Measurements from ENCODE around the gene TRAM2. TPM values are rescaled to one million over a fixed set of nuclear protein-coding genes. Genes with fewer than 3 reads are reported as not detected.

Gene TRAM2
- total RNA-seq, 1 experiment from 2014 or later = 21.3 TPM

DNA sequence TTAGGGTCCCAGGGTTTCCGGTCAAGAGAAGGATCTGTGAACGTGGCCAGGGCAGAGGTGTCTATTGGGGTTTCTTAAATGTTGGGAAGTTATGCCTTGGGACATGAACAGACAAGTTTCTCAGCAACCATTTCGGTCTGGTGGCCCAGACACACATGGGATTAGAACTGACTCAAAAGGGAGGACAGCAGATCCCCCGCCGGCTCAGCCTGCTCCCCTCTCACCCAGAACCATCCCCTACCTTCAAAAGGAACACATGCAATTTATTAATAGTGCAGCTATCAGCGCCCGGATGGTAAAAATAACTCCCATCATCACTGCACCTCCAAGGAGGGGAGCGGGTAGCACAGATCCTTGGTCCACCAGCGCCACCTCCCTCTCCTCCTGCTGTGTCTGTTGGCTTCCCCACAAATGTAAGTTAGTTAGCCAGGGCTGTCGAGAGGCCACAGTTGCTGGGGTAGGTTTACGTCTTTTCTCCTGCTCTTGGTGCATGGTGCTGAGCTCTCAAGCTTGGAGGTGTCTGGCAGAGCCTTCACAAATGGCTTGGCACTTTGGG lies 77.1 kb downstream of the TRAM2 start (continued):
- TF ChIP-seq CTCF (IDR thresholded peaks at IDR 0.05 in 2 of 3, conservative IDR thresholded peaks at IDR 0.05 in 1 of 3; ENCODE audit: borderline replicate concordance in 1 of 3, insufficient read depth in 1 of 3, low read depth in 2 of 3, low read length in 2 of 3) (no peak), RAD21 (IDR thresholded peaks at IDR 0.05; ENCODE audit: low read depth) (no peak), SIN3A (IDR thresholded peaks at IDR 0.05; ENCODE audit: low read depth) (no peak)
- TF ChIP-seq, protein P1, sequence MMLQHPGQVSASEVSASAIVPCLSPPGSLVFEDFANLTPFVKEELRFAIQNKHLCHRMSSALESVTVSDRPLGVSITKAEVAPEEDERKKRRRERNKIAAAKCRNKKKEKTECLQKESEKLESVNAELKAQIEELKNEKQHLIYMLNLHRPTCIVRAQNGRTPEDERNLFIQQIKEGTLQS (IDR thresholded peaks at IDR 0.05) = no peak

GRCh38 chr6:52499026-52499425 lies 77.8 kb downstream of the TRAM2 start:
- H3K36me3 ChIP-seq (ENCODE audit: control insufficient read depth in 1 of 2, insufficient read depth in 2 of 2, low read length in 2 of 2) = peaks cover 3 to 8% of the 10 kb centered on the region in 2 experiments; a peak in 2 of 4 replicates
- H3K4me3 ChIP-seq (replicated peaks in 1 of 2; ENCODE audit: low read depth in 1 of 2, low read length in 2 of 2) = no peak overlapping the region
- TF ChIP-seq ZFX (IDR thresholded peaks at IDR 0.05) = no peak
- TF ChIP-seq EZH2 (IDR thresholded peaks at IDR 0.05) = no peak
- no peak for TF ChIP-seq CEBPB (IDR thresholded peaks at IDR 0.05; ENCODE audit: low read depth)
- TF ChIP-seq SP1 (IDR thresholded peaks at IDR 0.05; ENCODE audit: low read depth) = no peak
- H3K4me1 ChIP-seq (ENCODE audit: control insufficient read depth in 1 of 2, insufficient read depth in 2 of 2, low read length in 2 of 2) = peaks cover 13 to 17% of the 10 kb centered on the region in 2 experiments
- no peak overlapping the region for H3K27ac ChIP-seq (ENCODE audit: low read depth, low read length)
- ATAC-seq (no peak), DNase-seq (ENCODE audit: low read depth, low spot score) (no peak)
- H3K9ac ChIP-seq (ENCODE audit: low read length) = no peak overlapping the region
- H3K9me2 ChIP-seq (ENCODE audit: insufficient read depth) = no peaks in the 10 kb centered on the region
- CTCF ChIA-PET = no interaction called here
- no peak overlapping the region for H2AFZ ChIP-seq (ENCODE audit: low read depth, low read length, poor library complexity, severe bottlenecking)
- H3K27me3 ChIP-seq (ENCODE audit: insufficient read depth, low read length) = no peaks in the 10 kb centered on the region
- no peaks in the 10 kb centered on the region for H3K79me2 ChIP-seq (ENCODE audit: insufficient read depth, low read length)
- no peaks in the 10 kb centered on the region for H4K20me1 ChIP-seq (ENCODE audit: insufficient read depth)
- POLR2A ChIA-PET = no interaction called here
- no TSS peak for BruUV-seq (replicated peaks)
- RAD21 ChIA-PET (ENCODE audit: low non-redundant PET in 1 of 2, low total read pairs in 2 of 2, uncharacterized antibody in 2 of 2, unreplicated experiment in 2 of 2) = no interaction called here
- no peak overlapping the region for H3K4me2 ChIP-seq (ENCODE audit: low read length)
- intact Hi-C loops (cut with micrococcal nuclease) = no loop called here
- H3K9me3 ChIP-seq (ENCODE audit: control insufficient read depth in 1 of 2, insufficient read depth in 1 of 2, low read depth in 1 of 2, low read length in 2 of 2) = no peaks in the 10 kb centered on the region
